Regular cardiac myocyte (primary cell): ENCODE measurements around the gene AMMECR1. TPM values are rescaled to one million over a fixed set of nuclear protein-coding genes. Genes with fewer than 3 reads are reported as not detected.

ENCODE experiments used
- total RNA-seq: library from RNA; depleted of rRNA; stranded (reverse); fragments of >200 nt; gene quantifications from 2 replicates; pipeline ENCODE4 v1.2.3, GENCODE V29; 2014

Gene AMMECR1
- 6.2 and 13.4 TPM in 2 replicates for total RNA-seq

DNA sequence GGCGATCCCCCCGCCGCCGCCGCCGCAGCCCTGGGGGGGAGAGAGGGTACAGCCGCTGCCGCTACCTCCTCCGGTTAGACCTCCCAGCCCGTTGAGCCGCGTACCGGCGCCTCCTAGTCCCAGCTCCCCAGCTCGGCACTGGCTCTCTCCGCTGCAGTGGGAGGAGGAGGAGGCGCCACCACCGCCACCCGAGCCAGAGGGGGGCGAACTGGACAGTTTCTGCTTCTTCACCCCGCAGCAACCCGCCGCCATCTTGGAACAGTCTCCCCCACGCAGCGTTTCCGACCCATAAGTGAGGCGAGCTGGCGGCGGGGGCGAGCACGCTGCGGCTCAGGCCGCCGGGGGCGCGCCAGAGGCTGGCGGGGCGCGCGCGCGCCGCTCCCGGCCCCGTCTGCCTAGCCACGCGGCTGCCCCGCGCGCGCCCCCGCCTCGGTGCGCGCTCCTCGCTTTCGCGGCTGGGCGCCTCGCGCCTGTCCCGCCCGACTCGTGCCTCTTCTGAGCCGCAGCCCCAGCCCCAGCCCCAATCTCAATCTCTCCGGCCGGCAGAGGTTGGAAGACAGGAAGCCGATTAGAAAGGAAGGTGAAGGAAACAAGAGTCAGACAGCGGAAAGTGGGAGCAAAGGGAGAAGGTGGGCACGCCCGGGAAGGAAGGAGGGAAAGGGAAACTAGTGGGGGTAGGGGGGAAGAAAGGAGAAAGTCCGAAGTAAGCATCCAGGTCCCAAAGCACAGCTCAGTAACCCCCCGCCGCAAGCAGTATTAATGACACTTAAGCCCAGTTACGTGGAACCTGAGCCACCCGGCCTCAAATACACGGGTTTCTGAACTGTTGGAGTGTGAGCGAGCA, at the start of gene AMMECR1:
AMMECR1 (minus strand) TSS at position 266 of the 844 bp plus-strand sequence; CDS start at position 252, 14 bp downstream.

GRCh38 chrX:110358548-110358947, 40.7 kb upstream of the AMMECR1 start, which contains the start of gene RTL9:
TSS of gene RTL9 (plus strand) at chrX:110358848. CDS start at chrX:110450618, 91,770 bp downstream.

Other genes starting within 250 kb of the AMMECR1 start
- under 0.01 TPM in 2 replicates for gene RTL9, start 40.8 kb upstream of the AMMECR1 start, total RNA-seq